ENCODE data around the gene GUCY2C.

DNA sequence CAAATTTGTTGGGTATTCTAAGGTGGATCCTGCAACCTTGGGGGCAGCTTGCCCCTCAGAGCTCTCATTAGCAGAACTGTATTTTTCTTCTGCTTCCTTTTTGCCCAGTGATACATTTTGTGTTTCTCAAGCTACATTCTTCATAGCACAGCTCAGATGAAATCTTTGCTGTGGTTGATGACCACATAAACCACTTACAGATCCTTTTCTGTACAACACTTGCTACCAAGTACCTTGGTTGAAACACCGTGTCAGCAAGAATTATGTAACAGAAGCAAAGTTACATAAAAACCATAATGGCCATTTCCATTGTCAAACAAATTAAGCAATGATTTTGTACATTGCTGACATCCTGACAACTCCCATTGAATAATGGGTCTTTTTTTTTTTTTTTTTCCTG, 119.1 kb downstream of the GUCY2C start:
- TF ChIP-seq, protein P1, sequence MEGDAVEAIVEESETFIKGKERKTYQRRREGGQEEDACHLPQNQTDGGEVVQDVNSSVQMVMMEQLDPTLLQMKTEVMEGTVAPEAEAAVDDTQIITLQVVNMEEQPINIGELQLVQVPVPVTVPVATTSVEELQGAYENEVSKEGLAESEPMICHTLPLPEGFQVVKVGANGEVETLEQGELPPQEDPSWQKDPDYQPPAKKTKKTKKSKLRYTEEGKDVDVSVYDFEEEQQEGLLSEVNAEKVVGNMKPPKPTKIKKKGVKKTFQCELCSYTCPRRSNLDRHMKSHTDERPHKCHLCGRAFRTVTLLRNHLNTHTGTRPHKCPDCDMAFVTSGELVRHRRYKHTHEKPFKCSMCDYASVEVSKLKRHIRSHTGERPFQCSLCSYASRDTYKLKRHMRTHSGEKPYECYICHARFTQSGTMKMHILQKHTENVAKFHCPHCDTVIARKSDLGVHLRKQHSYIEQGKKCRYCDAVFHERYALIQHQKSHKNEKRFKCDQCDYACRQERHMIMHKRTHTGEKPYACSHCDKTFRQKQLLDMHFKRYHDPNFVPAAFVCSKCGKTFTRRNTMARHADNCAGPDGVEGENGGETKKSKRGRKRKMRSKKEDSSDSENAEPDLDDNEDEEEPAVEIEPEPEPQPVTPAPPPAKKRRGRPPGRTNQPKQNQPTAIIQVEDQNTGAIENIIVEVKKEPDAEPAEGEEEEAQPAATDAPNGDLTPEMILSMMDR (conservative IDR thresholded peaks at IDR 0.05; ENCODE audit: low read length): no peak
- no peak for TF ChIP-seq EZH2phosphoT487 (IDR thresholded peaks at IDR 0.05; ENCODE audit: borderline replicate concordance)
